Small intestine (tissue), 7 donors: ENCODE data around the gene KRTAP10-3. TPM values are rescaled to one million over a fixed set of nuclear protein-coding genes. Genes with fewer than 3 reads are reported as not detected.
"Not testable (repeated sequence)": the region's sequence is repeated elsewhere in the genome, so short reads cannot be mapped to it uniquely, and the experiment has no call there.

ENCODE experiments used
- DNase-seq, 2 donors: peaks; one replicate each; pipeline versions ENCODE4 v3.0.0 to v3.0.0-alpha.2; 2013
- FAIRE-seq: peaks from 2 replicates; lab custom pipeline; 2012; peaks lifted over from hg19 to GRCh38; lab: Jason Lieb, UNC
- H3K27ac ChIP-seq, 3 donors: one replicate each; pipeline ENCODE4 v1.5.1; 2013; ENCODE audit warnings: low read length in 2 of 3, mild to moderate bottlenecking in 2 of 3, control low read depth in 1 of 3, inconsistent platforms in 1 of 3, low read depth in 1 of 3, moderate library complexity in 1 of 3
- H3K27me3 ChIP-seq, 3 donors: one replicate each; pipeline ENCODE4 v1.6.1; 2013; ENCODE audit warnings: low read length in 3 of 3, inconsistent platforms in 1 of 3; ENCODE audit not compliant: control insufficient read depth in 3 of 3, insufficient read depth in 3 of 3
- H3K36me3 ChIP-seq, 3 donors: one replicate each; pipeline ENCODE4 v1.6.1; 2013; ENCODE audit warnings: low read length in 3 of 3, inconsistent platforms in 1 of 3, low read depth in 1 of 3, mild to moderate bottlenecking in 1 of 3, moderate library complexity in 1 of 3; ENCODE audit not compliant: control insufficient read depth in 3 of 3, insufficient read depth in 2 of 3
- H3K4me1 ChIP-seq, 3 donors: one replicate each; pipeline ENCODE4 v1.6.1; 2013; ENCODE audit warnings: low read length in 2 of 3, inconsistent platforms in 1 of 3, low read depth in 1 of 3, mild to moderate bottlenecking in 1 of 3, moderate library complexity in 1 of 3; ENCODE audit not compliant: control insufficient read depth in 3 of 3, insufficient read depth in 2 of 3
- H3K4me3 ChIP-seq, 3 donors: one replicate each; pipeline ENCODE4 v1.5.1; 2013; ENCODE audit warnings: low read length in 3 of 3, control low read depth in 1 of 3, inconsistent platforms in 1 of 3, low read depth in 1 of 3, mild to moderate bottlenecking in 1 of 3, moderate library complexity in 1 of 3
- H3K9me3 ChIP-seq, 2 donors: one replicate each; pipeline ENCODE4 v1.6.1; 2013; ENCODE audit warnings: low read depth in 1 of 2, low read length in 1 of 2; ENCODE audit not compliant: control insufficient read depth in 2 of 2, insufficient read depth in 1 of 2
- WGBS, 3 donors: extraction: QIAGEN DNeasy Blood & Tissue Kit; methylation state at CpG; one replicate each; pipeline ENCODE4 v1.1.7; 2013; 5-methylcytosine and 5-hydroxymethylcytosine counted together
- polyA plus RNA-seq, 4 donors: library from polyadenylated mRNA; stranded (reverse) in 3 of 4; unstranded in 1 of 4; fragments of 200-250 nt in 3 of 4; fragments of 120-200 nt in 1 of 4; gene quantifications; one replicate each; pipeline versions ENCODE4 v1.2.1 to v1.2.3, GENCODE V29; 2013
- donor health status: healthy with polysubstance abuse.
- donor health status: control.
- donor health status: control.
- donor health status: Bipolar disorder and iron deficiency.
- donor health status: healthy.

The KRTAP10-3 gene
- polyA plus RNA-seq, 4 donors, result not detected

- Histone ChIP-seq H3K36me3 (no peaks in the 10 kb centered on the region), H3K4me3 (no peak overlapping the region), H3K4me1 (no peaks in the 10 kb centered on the region), H3K27ac (no peak overlapping the region), H3K27me3 (peaks cover 0 to 2% (median 0%) of the 10 kb centered on the region in 3 donors), H3K9me3 (peaks cover 0 to 11% of the 10 kb centered on the region in 2 donors)
- 55 to 73% (median 71%) methylated on average over 26 to 27 of the region's 27 CpGs for WGBS, 3 donors
- DNase-seq (no peak), FAIRE-seq (no peak)
Observed at GRCh38 chr21:44568667-44569556, 10.3 kb upstream of the KRTAP10-3 start.

- 65 to 74% (median 70%) methylated on average over 10 to 12 of the region's 12 CpGs for WGBS, 3 donors
- FAIRE-seq (no peak), DNase-seq (no peak)
- Histone ChIP-seq H3K36me3 (no peaks in the 10 kb centered on the region), H3K27me3 (peaks cover 0 to 2% (median 0%) of the 10 kb centered on the region in 3 donors), H3K4me3 (no peak overlapping the region), H3K27ac (no peak overlapping the region), H3K9me3 (peaks cover 0 to 11% of the 10 kb centered on the region in 2 donors), H3K4me1 (no peaks in the 10 kb centered on the region)
Observed at GRCh38 chr21:44568261-44568660, 9.7 kb upstream of the KRTAP10-3 start.

- FAIRE-seq (no peak), DNase-seq (no peak)
- H3K36me3 ChIP-seq, result no peaks in the 10 kb centered on the region
- H3K27me3 ChIP-seq, result peaks cover 0 to 2% (median 0%) of the 10 kb centered on the region in 3 donors
- H3K4me1 ChIP-seq, result no peaks in the 10 kb centered on the region
- no peak overlapping the region for H3K4me3 ChIP-seq
- 89 to 93% (median 90%) methylated on average over 18 of the region's 18 CpGs for WGBS, 3 donors
- no peak overlapping the region for H3K27ac ChIP-seq
- H3K9me3 ChIP-seq, result peaks cover 0 to 11% of the 10 kb centered on the region in 2 donors
Observed at GRCh38 chr21:44567481-44568171, 9.0 kb upstream of the KRTAP10-3 start.

GRCh38 chr21:44566403-44566802 is 7.8 kb upstream of the KRTAP10-3 start:
- FAIRE-seq (no peak), DNase-seq (no peak)
- WGBS, 3 donors, result 34 to 56% (median 49%) methylated on average over 1 of the region's 1 CpG
- no peaks in the 10 kb centered on the region for H3K36me3 ChIP-seq
- H3K4me1 ChIP-seq, result no peaks in the 10 kb centered on the region
- H3K27ac ChIP-seq, result no peak overlapping the region
- peaks cover 0 to 3% of the 10 kb centered on the region in 2 donors for H3K9me3 ChIP-seq
- no peaks in the 10 kb centered on the region for H3K27me3 ChIP-seq
- H3K4me3 ChIP-seq, result no peak overlapping the region

- no peak for DNase-seq
- Histone ChIP-seq H3K4me1 (no peaks in the 10 kb centered on the region), H3K9me3 (no peaks in the 10 kb centered on the region), H3K27ac (no peak overlapping the region), H3K27me3 (no peaks in the 10 kb centered on the region), H3K36me3 (no peaks in the 10 kb centered on the region), H3K4me3 (no peak overlapping the region)
- WGBS, 3 donors, result 5 to 52% (median 38%) methylated on average over 1 of the region's 1 CpG
- peak; percentile 5 for FAIRE-seq
Observed at GRCh38 chr21:44564886-44565598, 6.4 kb upstream of the KRTAP10-3 start.

- H3K36me3 ChIP-seq, result no peaks in the 10 kb centered on the region
- H3K9me3 ChIP-seq, result no peaks in the 10 kb centered on the region
- no peaks in the 10 kb centered on the region for H3K27me3 ChIP-seq
- no peak overlapping the region for H3K4me3 ChIP-seq
- no peak overlapping the region for H3K27ac ChIP-seq
- WGBS, 3 donors, result 83 to 98% (median 94%) methylated on average over 1 of the region's 1 CpG
- FAIRE-seq (no peak), DNase-seq (no peak)
- H3K4me1 ChIP-seq, result no peaks in the 10 kb centered on the region
Observed at GRCh38 chr21:44564099-44564498, 5.5 kb upstream of the KRTAP10-3 start.

- not testable (repeated sequence) for H3K36me3 ChIP-seq, H3K4me1 ChIP-seq, DNase-seq, H3K27ac ChIP-seq, H3K4me3 ChIP-seq, H3K9me3 ChIP-seq, H3K27me3 ChIP-seq, FAIRE-seq
- 69 to 82% (median 70%) methylated on average over 6 to 10 of the region's 10 CpGs for WGBS, 3 donors
Observed at GRCh38 chr21:44558329-44558675, 293 bp downstream of the KRTAP10-3 start.
